ENCODE results near the gene TUBE1.
A peak's percentile ranks its signal among the peaks of the same experiment; 100 is the strongest.
"Not testable (repeated sequence)": the region's sequence is repeated elsewhere in the genome, so short reads cannot be mapped to it uniquely, and the experiment has no call there.

TUBE1 gene

GRCh38 chr6:112087136-112087911, at the start of gene TUBE1, which contains the start of gene FAM229B:
TSS of gene TUBE1 (minus strand) at chr6:112087482. CDS start at chr6:112087434, 48 bp downstream.
TSS of gene FAM229B (plus strand) at chr6:112087591. CDS start at chr6:112099284, 11,693 bp downstream.
- peak; percentile 90 for DNase-seq (ENCODE audit: low spot score)

GRCh38 chr6:112130878-112131277, 43.6 kb upstream of the TUBE1 start:
- DNase-seq (ENCODE audit: low spot score): no peak

- DNase-seq (ENCODE audit: low spot score): no peak
Observed at GRCh38 chr6:112128208-112128607, 40.9 kb upstream of the TUBE1 start.

- no peak for DNase-seq (ENCODE audit: low spot score)
Observed at GRCh38 chr6:112123982-112124381, 36.7 kb upstream of the TUBE1 start.

GRCh38 chr6:112122756-112123155, 35.5 kb upstream of the TUBE1 start:
- no peak for DNase-seq (ENCODE audit: low spot score)

- no peak for DNase-seq (ENCODE audit: low spot score)
Observed at GRCh38 chr6:112118034-112118433, 30.8 kb upstream of the TUBE1 start.

GRCh38 chr6:112117554-112117953, 30.3 kb upstream of the TUBE1 start:
- DNase-seq (ENCODE audit: low spot score): no peak

GRCh38 chr6:112116221-112116620, 28.9 kb upstream of the TUBE1 start:
- DNase-seq (ENCODE audit: low spot score): no peak

GRCh38 chr6:112114577-112115223, 27.4 kb upstream of the TUBE1 start:
- DNase-seq (ENCODE audit: low spot score): no peak

- no peak for DNase-seq (ENCODE audit: low spot score)
Observed at GRCh38 chr6:112113918-112114317, 26.6 kb upstream of the TUBE1 start.

GRCh38 chr6:112113431-112113830, 26.1 kb upstream of the TUBE1 start:
- DNase-seq (ENCODE audit: low spot score): no peak

- no peak for DNase-seq (ENCODE audit: low spot score)
Observed at GRCh38 chr6:112109262-112109661, 22.0 kb upstream of the TUBE1 start.

GRCh38 chr6:112106562-112106961, 19.3 kb upstream of the TUBE1 start:
- no peak for DNase-seq (ENCODE audit: low spot score)

- DNase-seq (ENCODE audit: low spot score): not testable (repeated sequence)
Observed at GRCh38 chr6:112106026-112106425, 18.7 kb upstream of the TUBE1 start.

GRCh38 chr6:112100561-112100960, 13.3 kb upstream of the TUBE1 start:
- no peak for DNase-seq (ENCODE audit: low spot score)

- no peak for DNase-seq (ENCODE audit: low spot score)
Observed at GRCh38 chr6:112096901-112097300, 9.6 kb upstream of the TUBE1 start.

GRCh38 chr6:112087916-112088315, 634 bp upstream of the TUBE1 start:
- no peak for DNase-seq (ENCODE audit: low spot score)

GRCh38 chr6:112086744-112087135, 542 bp downstream of the TUBE1 start:
- peak; percentile 54 for DNase-seq (ENCODE audit: low spot score)

- no peak for DNase-seq (ENCODE audit: low spot score)
Observed at GRCh38 chr6:112085286-112086065, 1.8 kb downstream of the TUBE1 start.

- no peak for DNase-seq (ENCODE audit: low spot score)
Observed at GRCh38 chr6:112081569-112081968, 5.7 kb downstream of the TUBE1 start.

- no peak for DNase-seq (ENCODE audit: low spot score)
Observed at GRCh38 chr6:112066606-112067005, 20.7 kb downstream of the TUBE1 start.

GRCh38 chr6:112065426-112065986, 21.8 kb downstream of the TUBE1 start:
- DNase-seq (ENCODE audit: low spot score): no peak

All from D341Med (cell line).